ENCODE data around the gene CITED1.
"Not testable (repeated sequence)": the region's sequence is repeated elsewhere in the genome, so short reads cannot be mapped to it uniquely, and the experiment has no call there.

Gene CITED1, protein sequence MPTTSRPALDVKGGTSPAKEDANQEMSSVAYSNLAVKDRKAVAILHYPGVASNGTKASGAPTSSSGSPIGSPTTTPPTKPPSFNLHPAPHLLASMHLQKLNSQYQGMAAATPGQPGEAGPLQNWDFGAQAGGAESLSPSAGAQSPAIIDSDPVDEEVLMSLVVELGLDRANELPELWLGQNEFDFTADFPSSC

DNA sequence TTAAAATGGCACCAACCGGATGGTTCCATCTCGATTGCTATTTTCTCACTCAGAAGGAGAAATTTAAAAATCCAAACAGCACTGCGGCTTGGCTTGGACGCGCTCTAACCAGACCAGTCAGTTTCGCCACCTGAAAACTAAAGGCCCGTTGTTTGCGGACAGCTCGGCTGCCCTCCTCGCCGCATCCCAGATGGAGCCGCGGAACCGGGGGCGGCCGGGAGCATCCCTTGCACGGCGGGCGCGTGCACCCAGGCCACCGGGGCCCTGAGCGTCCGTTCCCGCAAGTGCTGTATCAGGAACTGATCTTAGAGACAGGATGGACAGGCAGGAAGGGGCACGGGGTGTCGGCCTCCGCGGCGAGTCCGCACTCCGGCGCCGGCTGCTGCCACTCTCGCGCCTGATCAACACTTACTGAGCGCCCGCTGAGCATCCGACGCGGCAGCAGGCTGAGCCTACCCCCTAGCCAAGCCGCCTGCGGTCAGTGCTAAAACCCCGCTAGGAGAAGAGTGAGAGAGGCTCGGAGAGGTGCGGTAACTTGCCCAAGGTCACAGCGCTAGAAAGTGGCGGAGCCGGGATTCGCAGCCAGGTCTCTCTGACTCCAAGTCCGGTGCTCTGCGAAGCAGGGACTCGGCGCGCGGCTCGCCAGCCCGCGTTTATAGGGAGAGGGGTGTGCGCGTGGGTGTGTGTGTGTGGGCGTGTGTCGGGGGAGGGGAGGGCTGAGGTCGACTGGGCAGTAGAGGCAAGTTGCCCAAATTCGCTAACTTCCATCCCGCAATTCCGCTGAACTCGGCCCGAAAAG, at the start of gene CITED1:
CITED1 (minus strand) TSS at position 629 of the 799 bp plus-strand sequence. CDS start 3,045 bp downstream, outside the sequence.
- no peak for FAIRE-seq

DNA sequence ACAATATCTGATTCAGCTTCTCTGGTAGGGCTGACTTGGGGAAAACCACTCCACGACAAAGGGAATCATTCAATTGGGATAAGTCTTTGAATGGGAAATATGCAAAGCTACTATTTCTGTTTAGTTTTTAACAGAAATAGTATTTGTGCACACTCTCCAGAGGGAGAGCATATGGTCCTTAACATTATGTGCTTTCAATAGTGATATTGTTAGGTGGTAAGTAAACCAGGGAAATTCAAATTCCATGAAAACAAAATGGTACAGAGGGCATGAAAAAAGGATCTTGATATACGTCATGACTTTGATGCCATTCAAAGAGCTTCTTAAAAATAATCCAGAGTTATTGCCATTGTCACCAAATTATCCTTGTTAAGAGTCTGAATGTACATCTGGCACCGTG, 47.1 kb upstream of the CITED1 start:
- no peak for FAIRE-seq

DNA sequence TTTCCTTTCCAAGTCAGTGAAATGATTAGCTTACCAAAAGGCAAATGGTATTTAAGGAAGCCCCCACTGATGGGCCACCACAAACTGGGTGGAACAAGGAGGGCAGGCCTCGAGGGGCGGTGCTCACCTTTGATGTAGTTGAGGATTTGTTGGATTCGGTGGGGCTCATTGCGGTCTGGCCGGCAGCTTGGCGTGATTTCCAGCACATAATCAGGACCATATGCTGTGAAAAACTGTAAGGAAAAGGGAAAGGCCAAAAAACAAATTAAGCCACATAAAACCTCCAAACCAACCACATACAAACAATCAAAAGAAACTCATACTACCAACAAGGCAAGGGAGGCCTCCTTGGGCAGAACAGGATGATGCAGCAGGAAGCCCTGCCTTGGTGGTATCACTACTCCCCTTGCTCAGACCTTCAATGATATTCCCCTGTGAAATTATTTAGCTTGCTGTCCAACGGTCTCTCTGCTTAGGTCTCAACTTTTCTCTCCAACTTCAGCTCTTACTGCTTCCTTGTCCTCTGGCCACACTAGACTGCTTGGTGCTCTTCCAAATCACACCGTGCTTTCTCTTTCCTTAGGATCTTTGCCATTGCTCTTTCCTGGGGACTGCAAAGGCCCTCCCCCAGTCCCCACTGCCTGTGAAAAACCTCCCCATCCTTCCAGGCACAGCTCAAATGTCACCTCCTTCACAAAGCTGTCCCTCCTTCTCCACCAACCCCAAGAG, 46.1 kb upstream of the CITED1 start:
- FAIRE-seq = no peak

DNA sequence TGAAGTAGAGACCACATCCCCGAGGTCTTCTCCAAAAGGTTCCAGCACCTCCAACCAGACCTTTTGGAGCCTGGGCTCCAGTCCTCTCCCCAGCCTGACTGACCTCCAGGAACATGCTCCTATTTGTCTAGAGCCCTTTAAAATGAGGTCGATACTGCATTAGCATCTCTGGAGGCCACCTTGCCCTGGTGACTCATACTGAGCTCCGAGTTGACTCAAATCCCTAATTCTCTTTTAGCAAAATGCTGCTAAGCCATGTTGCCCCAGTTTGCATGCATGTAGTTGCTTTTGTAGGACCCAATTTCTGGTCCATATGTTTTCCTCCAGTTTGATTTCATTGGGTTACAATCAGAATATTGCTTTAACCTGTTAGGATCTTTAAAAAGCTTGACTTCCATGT, 43.5 kb upstream of the CITED1 start:
- FAIRE-seq = no peak

DNA sequence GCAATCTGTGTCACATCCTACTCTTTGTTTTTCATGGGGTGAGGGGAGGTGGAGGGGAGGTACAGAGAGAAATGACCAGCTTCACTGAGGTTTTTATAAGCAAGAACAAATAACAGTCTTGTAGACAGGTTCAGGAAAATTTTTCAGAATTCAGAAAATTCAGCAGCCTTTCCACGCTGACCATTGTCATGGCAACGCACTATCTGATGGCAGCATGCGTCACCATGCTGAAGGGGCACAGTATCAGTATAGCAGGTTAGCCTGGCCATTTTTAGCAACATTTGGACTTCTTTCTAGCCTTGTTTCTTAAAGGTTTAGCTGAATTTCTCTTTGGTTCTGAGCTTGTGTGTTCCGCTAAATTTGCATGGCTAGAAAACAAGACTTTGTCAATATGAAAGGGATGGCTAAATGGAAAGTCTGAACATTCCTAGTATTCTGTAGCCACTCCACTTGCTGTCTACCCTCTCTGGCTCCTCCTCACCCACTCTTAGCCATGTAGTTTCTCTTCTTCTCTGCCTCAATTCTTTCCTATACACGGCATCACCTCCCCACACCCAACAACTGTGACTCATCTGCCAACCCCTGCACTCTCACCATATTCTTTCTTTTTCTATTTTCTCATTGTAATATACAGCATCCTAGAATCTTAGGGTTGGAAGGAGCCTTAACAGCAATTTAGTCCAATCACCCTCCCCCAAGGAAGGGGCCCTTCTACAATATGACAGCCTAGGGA, 42.7 kb upstream of the CITED1 start:
- FAIRE-seq = no peak

DNA sequence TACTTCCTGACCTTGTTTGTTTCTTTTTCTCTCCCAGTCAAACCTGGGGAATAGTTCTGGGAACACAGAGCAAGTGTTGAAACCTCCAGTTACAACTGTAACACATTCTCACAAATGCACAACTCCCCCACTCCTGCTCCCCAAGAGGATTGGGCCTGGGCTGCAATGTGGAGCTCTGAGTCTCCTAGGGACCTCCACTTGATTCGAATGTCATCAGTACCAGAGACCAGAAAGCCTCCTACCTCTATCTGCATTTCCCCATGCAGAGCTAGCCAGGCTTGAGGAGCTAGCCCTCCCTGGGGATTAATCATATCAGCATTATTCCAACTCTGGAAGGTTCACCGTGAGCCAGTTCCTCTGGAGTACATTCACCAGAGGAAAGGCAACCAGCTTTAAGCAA, 41.7 kb upstream of the CITED1 start:
- FAIRE-seq = no peak

DNA sequence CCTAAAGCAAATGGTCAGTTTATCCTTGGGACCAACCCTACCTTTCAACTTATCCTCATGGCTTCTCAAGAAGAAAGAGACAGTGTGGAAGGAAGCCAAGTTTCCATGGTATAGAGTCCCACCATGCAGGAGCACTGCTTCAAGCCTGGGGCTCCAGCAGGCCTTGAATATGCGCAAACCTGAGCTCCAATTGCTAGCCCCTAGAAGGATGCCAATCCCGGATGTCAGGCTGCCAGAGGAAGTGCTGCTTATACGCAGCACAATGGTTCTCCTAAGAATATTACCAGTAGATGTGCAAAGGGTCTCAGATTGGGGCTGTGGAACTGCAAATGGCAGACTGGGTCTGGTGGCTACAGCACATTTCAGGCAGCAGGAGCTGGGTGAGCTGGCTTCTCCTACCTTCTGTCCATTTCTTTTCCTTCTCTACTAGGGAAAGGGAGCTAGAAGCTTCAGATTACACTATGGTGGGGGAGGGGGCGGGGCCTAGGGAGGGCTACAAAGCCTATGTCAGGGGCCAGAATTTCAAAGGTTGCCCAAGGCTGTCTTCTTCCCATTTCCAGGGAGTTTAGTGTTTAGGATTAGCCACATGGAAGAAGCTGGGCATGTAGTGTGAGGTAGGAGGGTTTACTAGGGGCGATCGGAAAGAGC, 40.7 kb upstream of the CITED1 start:
- FAIRE-seq = no peak

DNA sequence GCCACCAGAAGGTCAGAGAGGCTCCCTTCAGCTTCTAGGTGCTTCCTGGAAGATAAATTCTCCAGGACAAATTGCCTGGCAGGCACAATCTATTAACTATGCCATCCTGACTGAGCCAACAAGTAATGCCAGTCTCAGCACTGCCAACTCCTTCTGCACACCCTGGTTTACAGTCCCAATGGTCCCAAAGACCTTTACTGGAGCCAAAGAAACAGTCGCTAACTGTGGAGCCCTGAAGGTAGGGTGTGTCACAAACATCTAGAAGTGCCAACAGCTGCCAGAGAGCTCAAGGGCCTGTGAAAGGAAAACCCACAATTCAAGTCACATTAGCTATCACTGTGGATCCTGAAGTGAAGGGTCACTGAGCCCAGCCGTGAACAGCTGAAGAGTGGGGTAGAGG, 34.9 kb upstream of the CITED1 start:
- no peak for FAIRE-seq

DNA sequence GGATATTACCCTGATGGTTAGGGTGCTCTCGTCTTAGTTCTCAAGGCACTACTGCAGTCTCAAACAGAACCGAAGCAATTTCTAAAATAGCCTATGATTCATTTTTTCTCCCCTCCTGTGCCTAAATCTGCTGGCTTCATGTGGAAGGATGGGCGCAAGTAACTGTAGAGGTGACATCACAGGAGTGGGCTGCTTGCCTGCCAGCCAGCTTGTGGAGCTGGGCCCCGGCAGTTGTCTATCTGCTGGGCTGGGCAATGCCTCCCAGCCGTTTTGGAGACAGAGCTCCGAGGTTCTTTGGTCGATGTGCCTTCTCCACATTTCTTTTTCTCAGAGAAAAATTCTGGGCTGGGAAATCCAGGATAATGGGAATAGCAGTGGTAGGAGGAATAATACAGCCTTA, 34.3 kb upstream of the CITED1 start:
- FAIRE-seq = no peak

DNA sequence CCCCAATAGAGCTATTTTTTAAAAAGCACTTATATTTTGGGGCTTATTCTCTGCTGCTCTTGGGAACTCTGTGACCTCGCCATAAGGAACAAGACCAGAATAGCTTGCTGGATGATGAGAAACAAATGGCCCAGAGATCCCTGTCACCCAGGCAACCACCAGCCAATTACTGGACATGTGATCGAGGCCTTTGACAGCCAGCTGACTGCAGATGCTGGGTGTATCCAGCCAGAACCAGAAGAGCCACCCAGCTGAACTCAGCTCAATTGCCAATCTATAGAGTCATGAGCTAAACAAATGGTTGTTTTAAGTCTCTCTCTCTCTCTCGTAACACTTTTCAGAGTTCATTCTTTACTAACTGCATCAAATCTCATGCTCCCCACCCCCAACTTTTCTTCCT, 24.4 kb upstream of the CITED1 start:
- FAIRE-seq = no peak

DNA sequence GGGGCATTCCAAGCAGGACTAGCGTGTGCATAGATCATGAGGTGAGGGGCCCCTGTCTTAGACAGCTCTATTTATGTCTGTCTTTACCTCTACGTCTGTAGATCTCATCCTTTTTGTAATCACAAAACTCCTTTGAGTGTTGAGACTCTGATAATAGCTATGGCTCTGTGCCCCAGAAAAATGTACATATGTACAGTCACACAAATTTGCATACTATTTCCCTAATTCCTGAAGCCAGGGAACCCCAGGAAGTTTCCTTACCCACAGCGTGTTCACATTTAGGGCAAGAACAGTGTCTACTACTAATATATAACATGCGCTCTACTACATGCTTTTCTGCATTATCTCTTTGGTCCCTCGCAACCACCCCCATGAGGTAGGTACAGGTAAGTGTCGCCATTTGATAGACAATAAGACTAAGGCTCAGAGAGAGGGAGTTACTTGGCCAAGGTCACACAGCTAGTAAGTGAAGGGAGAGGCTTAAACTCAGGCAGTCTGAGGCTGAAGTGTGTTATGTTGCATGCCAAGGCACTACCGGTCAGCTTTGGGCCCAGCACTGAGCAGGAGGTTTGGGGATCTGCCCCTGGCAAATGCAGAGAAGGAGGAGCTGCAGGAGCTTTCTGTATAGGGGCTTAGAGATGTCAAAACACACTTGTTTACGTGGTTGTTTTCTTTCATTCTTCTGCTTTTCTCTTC, 21.0 kb upstream of the CITED1 start:
- FAIRE-seq = no peak

DNA sequence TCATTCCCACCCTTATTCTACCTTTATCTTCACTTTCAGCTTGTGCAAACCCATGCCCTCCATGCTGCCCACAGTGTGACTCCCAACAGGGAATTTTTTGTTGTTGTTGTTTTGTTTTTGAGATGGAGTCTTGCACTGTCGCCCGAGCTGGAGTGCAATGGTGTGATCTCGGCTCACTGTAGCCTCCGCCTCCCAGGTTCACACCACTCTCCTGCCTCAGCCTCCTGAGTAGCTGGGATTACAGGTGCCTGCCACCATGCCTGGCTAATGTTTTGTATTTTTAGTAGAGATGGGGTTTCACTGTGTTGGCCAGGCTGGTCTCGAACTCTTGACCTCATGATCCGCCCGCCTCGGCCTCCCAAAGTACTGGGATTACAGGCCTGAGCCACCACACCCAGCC, 13.9 kb upstream of the CITED1 start:
- not testable (repeated sequence) for FAIRE-seq

DNA sequence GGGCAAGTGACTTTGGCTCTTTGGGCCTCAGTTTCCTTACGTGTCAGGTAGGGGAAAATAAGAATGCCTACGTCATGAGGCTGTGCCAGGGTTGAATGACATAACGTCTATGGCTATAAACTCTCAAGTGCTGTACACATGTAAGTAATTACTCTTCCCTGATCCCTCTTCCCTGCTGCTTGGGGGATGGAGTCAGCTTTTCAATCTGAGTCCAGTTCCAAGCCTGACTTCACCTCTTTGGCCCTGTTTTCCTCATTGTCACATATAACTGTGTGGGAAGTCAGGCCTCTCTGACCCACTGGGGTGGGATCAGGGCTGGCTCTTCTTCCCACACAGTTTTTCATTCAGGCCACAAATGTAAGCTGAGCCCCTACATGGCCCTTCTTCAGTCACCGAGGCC, 11.4 kb upstream of the CITED1 start:
- no peak for FAIRE-seq

DNA sequence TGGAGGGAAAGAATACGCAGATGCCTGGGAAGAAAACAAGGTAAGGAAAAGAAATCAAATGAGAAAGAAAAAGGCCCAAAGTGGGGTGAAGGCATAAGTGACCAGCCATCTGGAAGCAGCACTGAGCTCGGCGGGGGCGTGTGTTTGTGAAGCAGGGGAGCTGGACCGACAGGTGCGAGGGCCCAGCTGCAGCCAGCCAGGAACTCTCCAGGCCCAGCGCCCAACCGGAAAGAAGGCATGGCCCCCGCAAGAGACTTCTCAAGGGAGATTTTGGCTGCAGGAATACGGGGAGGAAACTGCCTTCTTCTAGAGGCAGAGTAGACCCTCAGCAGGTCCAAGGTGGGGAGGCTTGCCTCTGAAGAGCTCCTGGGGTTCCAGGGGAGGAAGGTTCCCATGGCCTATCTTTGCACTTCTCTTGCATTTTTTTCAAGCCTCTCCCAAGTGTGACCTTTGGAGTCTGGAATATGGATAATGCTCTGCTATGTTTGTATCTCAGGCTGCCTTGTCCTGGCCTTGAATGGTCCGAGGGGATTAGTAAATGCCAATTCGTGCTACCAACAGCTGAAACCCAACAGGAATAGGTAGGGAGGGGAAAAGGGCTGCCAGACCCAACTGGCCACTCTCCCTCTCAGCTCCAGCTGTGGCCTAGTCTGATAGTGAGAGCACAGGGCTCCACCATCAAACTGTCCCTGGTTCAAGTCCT, 10.8 kb upstream of the CITED1 start:
- no peak for FAIRE-seq

DNA sequence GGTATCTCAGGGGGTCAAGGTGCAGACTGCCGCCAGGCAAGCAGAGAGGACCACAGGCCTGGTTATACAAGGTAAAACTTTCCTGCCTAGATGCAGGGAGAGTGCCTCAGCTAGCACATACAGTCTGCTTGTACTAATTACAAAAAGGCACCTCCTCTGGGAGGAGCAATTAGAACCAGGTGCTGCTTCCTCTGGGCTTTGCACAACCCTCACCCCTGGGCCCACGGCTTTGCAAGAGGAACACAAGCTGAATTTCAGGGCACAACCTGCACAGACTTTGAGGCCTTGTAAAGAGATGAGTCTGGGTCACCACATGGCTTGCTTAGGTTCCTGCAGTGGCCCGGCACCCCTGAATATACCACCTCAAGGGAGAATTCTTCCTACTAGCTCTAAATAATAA, 9.2 kb upstream of the CITED1 start:
- FAIRE-seq = no peak

DNA sequence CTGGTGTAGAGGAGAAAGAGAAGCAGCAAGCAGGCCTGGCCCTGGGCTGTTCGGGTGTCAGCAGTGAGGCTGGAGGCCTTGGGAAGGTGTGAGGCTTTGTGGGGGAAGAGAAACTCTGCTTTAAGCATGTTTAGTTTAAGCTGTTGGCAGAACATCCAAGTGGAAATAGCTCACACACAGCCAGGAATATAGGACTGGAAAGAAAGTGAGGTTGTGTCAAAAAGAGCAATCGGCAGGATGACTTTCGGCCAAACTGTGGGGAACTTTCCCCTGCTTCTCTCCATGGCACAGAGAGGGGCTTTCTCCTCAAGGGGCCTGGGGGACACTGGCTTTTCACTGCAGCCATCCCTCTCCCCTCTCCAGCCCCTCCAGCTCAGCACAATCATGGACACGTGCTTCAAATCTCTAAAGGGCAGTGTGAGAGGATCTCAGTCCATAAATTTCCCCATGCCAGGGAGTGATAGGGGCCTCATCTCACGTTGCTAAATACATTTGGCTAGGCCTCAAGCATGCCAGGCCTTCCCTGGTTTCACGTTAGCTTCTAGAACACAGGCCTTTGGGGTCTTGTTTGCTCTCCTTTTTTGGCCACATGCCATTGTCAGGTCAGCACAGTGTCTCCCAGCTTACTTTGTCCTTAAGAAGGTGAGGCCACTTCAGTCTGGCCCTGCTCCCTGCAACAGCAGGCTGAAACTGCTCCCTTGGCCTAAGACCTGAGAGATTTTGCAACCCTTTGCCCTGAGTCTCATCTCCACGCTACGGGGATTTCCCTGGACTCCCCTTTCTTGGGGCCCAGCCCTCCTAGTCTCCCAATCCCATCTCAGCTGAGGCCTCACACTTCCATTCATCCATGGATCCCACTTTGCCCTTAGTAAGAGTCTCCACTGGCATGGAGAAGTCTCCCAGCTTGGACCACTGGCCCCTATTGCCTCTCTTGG, 8.3 kb upstream of the CITED1 start:
- FAIRE-seq = no peak

DNA sequence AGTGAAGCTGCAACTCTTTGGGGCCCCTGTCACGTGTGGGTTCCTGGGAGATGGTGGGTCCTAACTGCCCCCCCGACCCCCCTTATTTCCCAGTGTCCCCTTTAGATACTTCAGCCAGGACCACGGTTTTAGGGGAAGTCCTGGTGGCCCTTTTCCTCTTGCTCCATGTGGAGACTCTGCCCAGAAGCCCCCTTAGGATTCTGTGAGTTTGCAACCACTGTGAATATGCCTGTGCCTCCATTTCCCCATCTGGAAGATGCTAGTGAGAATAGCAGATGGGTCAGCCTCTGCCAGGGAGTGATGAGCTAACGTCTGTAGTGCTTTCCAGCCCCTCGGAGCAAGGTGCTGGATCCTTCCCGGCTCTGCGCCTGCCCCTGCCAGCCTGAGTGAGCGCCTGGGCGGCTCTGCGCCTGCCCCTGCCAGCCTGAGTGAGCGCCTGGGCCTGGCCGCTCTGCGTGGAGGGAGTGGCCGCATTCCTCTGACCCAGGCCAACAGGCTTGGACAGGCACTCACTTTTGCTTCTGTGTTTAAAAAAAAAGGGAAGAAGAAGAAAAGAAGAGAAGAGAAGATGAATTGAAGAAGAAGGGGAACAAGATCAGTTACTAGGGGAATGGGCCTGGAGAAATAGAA, 6.7 kb upstream of the CITED1 start:
- no peak for FAIRE-seq

DNA sequence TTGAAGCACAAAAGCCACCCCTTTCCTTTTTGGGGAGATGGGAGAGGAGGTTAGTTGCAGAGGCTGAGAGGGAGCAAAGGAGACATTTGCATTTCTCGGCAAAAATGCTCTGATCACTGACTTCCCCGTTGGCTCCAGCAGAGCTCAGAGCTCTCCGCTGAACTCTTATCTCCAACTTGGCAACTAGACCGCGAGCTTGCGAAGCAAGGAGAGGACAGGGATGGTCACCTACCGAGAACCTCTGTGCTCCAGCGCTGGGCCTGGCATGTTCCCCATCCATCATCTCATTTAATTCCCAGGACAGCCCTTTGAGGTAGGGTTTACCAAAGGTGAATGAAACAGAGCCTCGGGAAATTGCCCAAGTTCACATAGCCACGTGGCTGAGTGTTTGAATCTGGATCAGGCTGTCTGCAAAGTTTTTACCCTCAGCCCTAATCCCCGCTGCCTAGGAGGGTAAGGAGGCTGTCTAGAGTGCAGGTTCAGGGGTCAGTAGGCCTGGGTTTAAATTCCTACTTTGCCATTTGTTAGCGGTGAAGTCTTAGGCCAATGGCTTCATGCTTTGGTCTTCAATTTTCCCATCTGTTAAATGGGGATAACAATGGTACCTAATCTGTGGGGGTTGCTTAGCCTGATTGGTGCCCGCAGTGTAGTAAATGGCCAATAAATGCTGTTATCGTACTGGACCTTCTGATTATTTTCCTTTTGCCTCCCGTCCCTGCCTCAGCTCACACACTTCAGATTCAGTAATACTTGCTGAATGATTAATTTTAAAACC, 3.8 kb upstream of the CITED1 start:
- FAIRE-seq = no peak

Data from G401.6 (cell line).